ENCODE results near the gene CEP68.
"Not testable (repeated sequence)": the region's sequence is repeated elsewhere in the genome, so short reads cannot be mapped to it uniquely, and the experiment has no call there.

The CEP68 gene

GRCh38 chr2:65076345-65076710 lies 20.1 kb downstream of the CEP68 start:
- no peak for DNase-seq (ENCODE audit: low read depth in 2 of 2)

GRCh38 chr2:65077898-65078297 lies 21.7 kb downstream of the CEP68 start:
- DNase-seq (ENCODE audit: low read depth in 2 of 2): no peak

GRCh38 chr2:65079017-65079416 lies 22.8 kb downstream of the CEP68 start:
- no peak for DNase-seq (ENCODE audit: low read depth in 2 of 2)

- DNase-seq (ENCODE audit: low read depth in 2 of 2): no peak
Measured at GRCh38 chr2:65081232-65081685, 25.0 kb downstream of the CEP68 start.

- DNase-seq (ENCODE audit: low read depth in 2 of 2): no peak
Measured at GRCh38 chr2:65085148-65085547, 28.9 kb downstream of the CEP68 start.

- no peak for DNase-seq (ENCODE audit: low read depth in 2 of 2)
Measured at GRCh38 chr2:65092791-65093190, 36.6 kb downstream of the CEP68 start.

- no peak for DNase-seq (ENCODE audit: low read depth in 2 of 2)
Measured at GRCh38 chr2:65093211-65093610, 37.0 kb downstream of the CEP68 start.

- DNase-seq (ENCODE audit: low read depth in 2 of 2): no peak
Measured at GRCh38 chr2:65096948-65097347, 40.7 kb downstream of the CEP68 start.

- DNase-seq (ENCODE audit: low read depth in 2 of 2): no peak
Measured at GRCh38 chr2:65097844-65098243, 41.6 kb downstream of the CEP68 start.

GRCh38 chr2:65098741-65099140 lies 42.5 kb downstream of the CEP68 start:
- DNase-seq (ENCODE audit: low read depth in 2 of 2): no peak

GRCh38 chr2:65101071-65101470 lies 44.9 kb downstream of the CEP68 start:
- no peak for DNase-seq (ENCODE audit: low read depth in 2 of 2)

GRCh38 chr2:65103013-65103715 lies 46.9 kb downstream of the CEP68 start:
- no peak for DNase-seq (ENCODE audit: low read depth in 2 of 2)

- no peak for DNase-seq (ENCODE audit: low read depth in 2 of 2)
Measured at GRCh38 chr2:65107530-65107929, 51.3 kb downstream of the CEP68 start.

GRCh38 chr2:65108780-65109179 lies 52.6 kb downstream of the CEP68 start:
- no peak for DNase-seq (ENCODE audit: low read depth in 2 of 2)

- no peak for DNase-seq (ENCODE audit: low read depth in 2 of 2)
Measured at GRCh38 chr2:65112633-65113032, 56.4 kb downstream of the CEP68 start.

- DNase-seq (ENCODE audit: low read depth in 2 of 2): no peak
Measured at GRCh38 chr2:65113229-65113628, 57.0 kb downstream of the CEP68 start.

GRCh38 chr2:65113816-65114215 lies 57.6 kb downstream of the CEP68 start:
- DNase-seq (ENCODE audit: low read depth in 2 of 2): no peak

- DNase-seq (ENCODE audit: low read depth in 2 of 2): no peak
Measured at GRCh38 chr2:65114921-65115320, 58.7 kb downstream of the CEP68 start.

- DNase-seq (ENCODE audit: low read depth in 2 of 2): no peak
Measured at GRCh38 chr2:65116645-65117044, 60.4 kb downstream of the CEP68 start.

GRCh38 chr2:65120990-65121693 lies 64.9 kb downstream of the CEP68 start:
- DNase-seq (ENCODE audit: low read depth in 2 of 2): no peak

- DNase-seq (ENCODE audit: low read depth in 2 of 2): no peak
Measured at GRCh38 chr2:65122313-65122712, 66.1 kb downstream of the CEP68 start.

GRCh38 chr2:65125457-65125856 lies 69.2 kb downstream of the CEP68 start:
- not testable (repeated sequence) for DNase-seq (ENCODE audit: low read depth in 2 of 2)

All from stimulated activated CD8-positive, alpha-beta memory T cell treated with anti-CD3 and anti-CD28 coated beads, Interleukin-7, amount 100 ng/mL, for 4 hours (primary cell).